ENCODE results near the gene MOB2.

The MOB2 gene

GRCh38 chr11:1486054-1486825 is at the start of gene MOB2:
TSS of gene MOB2 (minus strand) at chr11:1486779. CDS start at chr11:1486556, 223 bp downstream.
- DNase-seq = no peak

GRCh38 chr11:1534682-1535081 is 48.1 kb upstream of the MOB2 start:
- no peak for DNase-seq

GRCh38 chr11:1534171-1534570 is 47.6 kb upstream of the MOB2 start:
- DNase-seq = no peak

- no peak for DNase-seq
Observed at GRCh38 chr11:1533342-1533725, 46.8 kb upstream of the MOB2 start.

GRCh38 chr11:1532606-1533341 is 46.2 kb upstream of the MOB2 start:
- no peak for DNase-seq

GRCh38 chr11:1532014-1532586 is 45.5 kb upstream of the MOB2 start:
- DNase-seq = no peak

- no peak for DNase-seq
Observed at GRCh38 chr11:1531449-1532013, 45.0 kb upstream of the MOB2 start.

GRCh38 chr11:1530686-1531448 is 44.3 kb upstream of the MOB2 start:
- no peak for DNase-seq

- no peak for DNase-seq
Observed at GRCh38 chr11:1529774-1530173, 43.2 kb upstream of the MOB2 start.

GRCh38 chr11:1529286-1529685 is 42.7 kb upstream of the MOB2 start:
- no peak for DNase-seq

GRCh38 chr11:1528710-1529109 is 42.1 kb upstream of the MOB2 start:
- DNase-seq = no peak

GRCh38 chr11:1526785-1527184 is 40.2 kb upstream of the MOB2 start:
- DNase-seq = no peak

- no peak for DNase-seq
Observed at GRCh38 chr11:1523779-1524178, 37.2 kb upstream of the MOB2 start.

GRCh38 chr11:1523077-1523476 is 36.5 kb upstream of the MOB2 start:
- DNase-seq = no peak

- DNase-seq = no peak
Observed at GRCh38 chr11:1522081-1522424, 35.5 kb upstream of the MOB2 start.

GRCh38 chr11:1521382-1522080 is 35.0 kb upstream of the MOB2 start:
- DNase-seq = no peak

- no peak for DNase-seq
Observed at GRCh38 chr11:1520663-1521267, 34.2 kb upstream of the MOB2 start.

GRCh38 chr11:1520209-1520662 is 33.7 kb upstream of the MOB2 start:
- DNase-seq = no peak

GRCh38 chr11:1519028-1520010 is 32.7 kb upstream of the MOB2 start:
- no peak for DNase-seq

- no peak for DNase-seq
Observed at GRCh38 chr11:1518301-1518700, 31.7 kb upstream of the MOB2 start.
